Measurements from ENCODE around the gene POLR1A.

The POLR1A gene

DNA sequence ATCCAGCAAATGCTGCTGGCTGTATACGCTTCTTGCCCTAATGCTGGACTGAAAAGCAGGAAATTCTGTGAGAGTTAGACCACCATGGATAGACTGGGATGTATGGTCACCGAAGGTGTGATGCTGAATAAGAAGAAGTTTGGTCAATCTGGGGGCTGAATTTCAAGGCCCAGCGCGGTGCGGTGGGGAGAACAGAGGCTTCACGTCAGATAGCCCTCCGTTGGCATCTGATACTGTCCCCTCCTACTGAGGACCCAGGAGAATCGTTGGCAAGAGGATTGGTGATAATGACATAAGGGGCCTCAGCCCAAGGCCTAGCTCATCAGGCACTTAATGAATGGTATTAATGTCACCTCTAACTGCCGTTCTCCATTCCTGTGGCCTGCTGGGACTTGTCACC, 119.6 kb downstream of the POLR1A start:
- DNase-seq (ENCODE audit: extremely low read depth, low read depth), result no peak
- TF ChIP-seq, protein P1, sequence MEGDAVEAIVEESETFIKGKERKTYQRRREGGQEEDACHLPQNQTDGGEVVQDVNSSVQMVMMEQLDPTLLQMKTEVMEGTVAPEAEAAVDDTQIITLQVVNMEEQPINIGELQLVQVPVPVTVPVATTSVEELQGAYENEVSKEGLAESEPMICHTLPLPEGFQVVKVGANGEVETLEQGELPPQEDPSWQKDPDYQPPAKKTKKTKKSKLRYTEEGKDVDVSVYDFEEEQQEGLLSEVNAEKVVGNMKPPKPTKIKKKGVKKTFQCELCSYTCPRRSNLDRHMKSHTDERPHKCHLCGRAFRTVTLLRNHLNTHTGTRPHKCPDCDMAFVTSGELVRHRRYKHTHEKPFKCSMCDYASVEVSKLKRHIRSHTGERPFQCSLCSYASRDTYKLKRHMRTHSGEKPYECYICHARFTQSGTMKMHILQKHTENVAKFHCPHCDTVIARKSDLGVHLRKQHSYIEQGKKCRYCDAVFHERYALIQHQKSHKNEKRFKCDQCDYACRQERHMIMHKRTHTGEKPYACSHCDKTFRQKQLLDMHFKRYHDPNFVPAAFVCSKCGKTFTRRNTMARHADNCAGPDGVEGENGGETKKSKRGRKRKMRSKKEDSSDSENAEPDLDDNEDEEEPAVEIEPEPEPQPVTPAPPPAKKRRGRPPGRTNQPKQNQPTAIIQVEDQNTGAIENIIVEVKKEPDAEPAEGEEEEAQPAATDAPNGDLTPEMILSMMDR (IDR thresholded peaks at IDR 0.05; ENCODE audit: low read depth, low read length), result no peak

GRCh38 chr2:85984788-85985187, 120.9 kb downstream of the POLR1A start:
- no peak for DNase-seq (ENCODE audit: extremely low read depth, low read depth)

GRCh38 chr2:85983766-85984165, 121.9 kb downstream of the POLR1A start:
- DNase-seq (ENCODE audit: extremely low read depth, low read depth), result no peak
- TF ChIP-seq, protein P1 (IDR thresholded peaks at IDR 0.05; ENCODE audit: low read depth, low read length), result no peak

More at GRCh38 chr2:85984788-85985187, 120.9 kb downstream of the POLR1A start:
- TF ChIP-seq, protein P1 (IDR thresholded peaks at IDR 0.05; ENCODE audit: low read depth, low read length), result no peak

DNA sequence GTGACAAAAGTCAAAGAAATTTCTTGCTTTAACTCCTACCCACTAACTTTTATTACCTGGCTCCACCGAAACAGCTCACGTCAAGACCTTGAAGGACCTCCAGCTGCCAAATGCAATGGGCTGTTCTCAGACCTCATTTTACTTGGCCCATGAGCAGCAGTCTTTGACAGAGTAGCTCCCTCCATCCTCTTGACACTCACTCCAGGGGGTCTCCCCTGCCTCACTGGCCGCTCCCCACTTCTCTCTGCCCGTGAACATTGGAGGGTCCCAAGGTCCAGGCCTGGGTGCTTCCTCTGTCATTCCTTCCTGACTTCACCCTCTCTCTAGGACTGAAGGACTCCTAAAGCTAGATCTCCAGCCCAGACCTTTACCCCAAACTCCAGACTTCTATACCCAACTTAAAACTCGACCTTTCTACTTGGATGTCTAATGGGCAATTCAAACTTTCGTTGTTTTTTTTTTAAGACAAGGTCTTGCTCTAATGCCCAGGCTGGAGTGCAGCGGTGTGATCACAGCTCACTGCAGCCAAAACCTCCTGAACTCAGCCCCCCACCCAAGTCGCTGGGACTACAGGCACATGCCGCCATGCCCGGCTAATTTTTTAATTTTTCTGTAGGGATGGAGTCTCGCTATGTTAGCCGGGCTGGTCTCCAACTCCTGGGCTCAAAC, 124.0 kb downstream of the POLR1A start:
- DNase-seq (ENCODE audit: extremely low read depth, low read depth), result no peak
- TF ChIP-seq, protein P1 (IDR thresholded peaks at IDR 0.05; ENCODE audit: low read depth, low read length), result no peak

GRCh38 chr2:85978883-85979780, 126.6 kb downstream of the POLR1A start:
- no peak for DNase-seq (ENCODE audit: extremely low read depth, low read depth)
- TF ChIP-seq, protein P1 (IDR thresholded peaks at IDR 0.05; ENCODE audit: low read depth, low read length), result no peak

- no peak for DNase-seq (ENCODE audit: extremely low read depth, low read depth)
- TF ChIP-seq, protein P1 (IDR thresholded peaks at IDR 0.05; ENCODE audit: low read depth, low read length), result no peak
These were observed 129.4 kb downstream of the POLR1A start for GRCh38 chr2:85976106-85976920.

Data from AG09319 (cell line).